Kidney (tissue), 14 donors: Measurements from ENCODE around the gene BDH1. TPM values are rescaled to one million over a fixed set of nuclear protein-coding genes. Genes with fewer than 3 reads are reported as not detected.
A peak's percentile ranks its signal among the peaks of the same experiment; 100 is the strongest.

Experiments
- DNase-seq, 5 donors: peaks; one replicate each; pipeline ENCODE4 v3.0.0-alpha.2; 2013 to 2020
- FAIRE-seq: peaks from 2 replicates; lab custom pipeline; 2012; peaks lifted over from hg19 to GRCh38; lab: Jason Lieb, UNC
- H3K27ac ChIP-seq, 2 donors: one replicate each; pipeline ENCODE4 v1.7.0; 2013; ENCODE audit warnings: low read depth in 2 of 2, low read length in 2 of 2, inconsistent platforms in 1 of 2
- H3K27me3 ChIP-seq: one replicate; pipeline ENCODE4 v1.7.1; 2013; ENCODE audit warnings: low read length, inconsistent platforms; ENCODE audit not compliant: control insufficient read depth, insufficient read depth
- H3K36me3 ChIP-seq, 3 donors: one replicate each; pipeline versions ENCODE4 v1.7.0 to v1.7.1; 2013; ENCODE audit warnings: low read length in 3 of 3, control low read depth in 1 of 3, inconsistent platforms in 1 of 3; ENCODE audit not compliant: insufficient read depth in 3 of 3, control insufficient read depth in 2 of 3
- H3K4me1 ChIP-seq, 3 donors: one replicate each; pipeline versions ENCODE4 v1.7.0 to v1.7.1; 2013; ENCODE audit warnings: low read length in 3 of 3, inconsistent platforms in 1 of 3, low read depth in 1 of 3; ENCODE audit not compliant: control insufficient read depth in 2 of 3, insufficient read depth in 2 of 3
- H3K4me3 ChIP-seq, 3 donors: one replicate each; pipeline versions ENCODE4 v1.7.0 to v1.8.1; 2013; ENCODE audit warnings: low read length in 3 of 3, control low read depth in 1 of 3, inconsistent platforms in 1 of 3
- H3K9ac ChIP-seq, 3 donors: one replicate each; pipeline versions ENCODE4 v1.7.0 to v1.7.1; 2013; ENCODE audit warnings: low read length in 3 of 3, control low read depth in 1 of 3, inconsistent platforms in 1 of 3
- H3K9me3 ChIP-seq, 3 donors: one replicate each; pipeline versions ENCODE4 v1.7.0 to v1.7.1; 2013; ENCODE audit warnings: low read length in 3 of 3, control low read depth in 1 of 3, inconsistent platforms in 1 of 3; ENCODE audit not compliant: control insufficient read depth in 2 of 3, insufficient read depth in 1 of 3
- CTCF ChIP-seq: IDR thresholded peaks from 3 replicates; pipeline ENCODE4 v1.5.1; 2012; ENCODE audit warnings: mild to moderate bottlenecking, moderate library complexity, borderline replicate concordance; ENCODE audit not compliant: insufficient read depth; ENCODE audit errors: extremely low read depth
- intact Hi-C: fragments of 100-400 bp; cut with DNase I; formaldehyde crosslinking; loops from one replicate; pipeline ENCODE4 v1.11.1; 2022
- polyA plus RNA-seq: library from polyadenylated mRNA; stranded (reverse); fragments of 350-450 nt; fragmentation: Illumina TruSeq; extraction: RNeasy Lipid Tissue Mini Kit (QIAGEN cat#74804); gene quantifications from one replicate; pipeline ENCODE4 v1.2.3, GENCODE V29; 2014; ENCODE audit warnings: low read depth, low replicate concordance; ENCODE audit not compliant: insufficient read depth
- total RNA-seq: library from RNA; stranded (reverse); fragmentation: NEBNext Ultra II Directional; extraction: Animal tissue kit (Norgen Biotek cat#: 25700); gene quantifications from one replicate; pipeline ENCODE4 v1.2.1, GENCODE V29; 2021
- donor health status: control.
- donor health status: control.
- donor health status: control.
- donor health status: control.
- donor health status: control.
- donor health status: DM: yes; HTN: yes; CAD: no.
- donor health status: Normal renal cell carcinoma (clear cell type).

The BDH1 gene
- total and polyA plus RNA-seq, 2 donors from 2014 or later = 21.2 to 49.6 TPM

- no peaks in the 10 kb centered on the region for H3K4me1 ChIP-seq
- H3K9ac ChIP-seq = no peak overlapping the region
- intact Hi-C loops = no loop called here
- no peak overlapping the region for H3K4me3 ChIP-seq
- DNase-seq (no peak), FAIRE-seq (no peak)
- H3K36me3 ChIP-seq = peaks cover 0 to 12% (median 10%) of the 10 kb centered on the region in 3 donors
- no peak overlapping the region for H3K27ac ChIP-seq
- H3K9me3 ChIP-seq = no peaks in the 10 kb centered on the region
- H3K27me3 ChIP-seq = no peaks in the 10 kb centered on the region
- no peak for TF ChIP-seq CTCF
Measured at GRCh38 chr3:197539651-197540051, 16.1 kb downstream of the BDH1 start.

GRCh38 chr3:197533927-197534725, 21.6 kb downstream of the BDH1 start:
- intact Hi-C loops = no loop called here
- H3K9me3 ChIP-seq = no peaks in the 10 kb centered on the region
- FAIRE-seq = no peak
- no peaks in the 10 kb centered on the region for H3K4me1 ChIP-seq
- TF ChIP-seq CTCF = no peak
- DNase-seq = no peak
- H3K4me3 ChIP-seq = no peak overlapping the region
- peaks cover 2 to 10% (median 4%) of the 10 kb centered on the region in 3 donors for H3K36me3 ChIP-seq
- H3K27me3 ChIP-seq = no peaks in the 10 kb centered on the region
- H3K27ac ChIP-seq = no peak overlapping the region
- no peak overlapping the region for H3K9ac ChIP-seq

GRCh38 chr3:197533396-197533795, 22.4 kb downstream of the BDH1 start:
- TF ChIP-seq CTCF = no peak
- H3K27me3 ChIP-seq = no peaks in the 10 kb centered on the region
- H3K4me1 ChIP-seq = no peaks in the 10 kb centered on the region
- intact Hi-C loops = no loop called here
- FAIRE-seq (no peak), DNase-seq (peak in 1 of 5 donors; percentile 43)
- no peak overlapping the region for H3K27ac ChIP-seq
- H3K9me3 ChIP-seq = no peaks in the 10 kb centered on the region
- H3K36me3 ChIP-seq = peaks cover 2 to 7% (median 4%) of the 10 kb centered on the region in 3 donors
- no peak overlapping the region for H3K4me3 ChIP-seq
- no peak overlapping the region for H3K9ac ChIP-seq
